ENCODE measurements around the gene MTARC1.

- TF ChIP-seq CTCF (IDR thresholded peaks at IDR 0.05) = no peak
- no peak for TF ChIP-seq EP300 (IDR thresholded peaks at IDR 0.05)
- no peak for TF ChIP-seq POLR2A (IDR thresholded peaks at IDR 0.05)
Observed at GRCh38 chr1:220746851-220747250, 39.9 kb upstream of the MTARC1 start.
